MCF 10A (cell line): Measurements from ENCODE around the gene NCBP3. TPM values are rescaled to one million over a fixed set of nuclear protein-coding genes. Genes with fewer than 3 reads are reported as not detected.

Experiments
- BruUV-seq: library from RNA; stranded (reverse); fragments of 400-500 nt; replicated peaks from 2 replicates; lab custom pipeline; 2021; lab: Mats Ljungman, UMichigan
- CTCF ChIA-PET: fragments of 300-600 bp; sonication (Branson Sonifier 250); formaldehyde crosslinking; extraction: SDS; loops from one replicate; lab custom pipeline; 2021; ENCODE audit warnings: antibody characterized with exemption, inconsistent platforms; lab: Yijun Ruan, JAX
- POLR2A ChIA-PET: fragments of 300-600, 350-650 bp; sonication (Branson Sonifier 250); formaldehyde crosslinking; extraction: SDS; loops from one replicate; lab custom pipeline; 2020; ENCODE audit warnings: antibody characterized with exemption, inconsistent platforms; lab: Yijun Ruan, JAX
- DNase-seq: peaks from one replicate; pipeline ENCODE4 v3.0.0-alpha.2; 2018; ENCODE audit not compliant: unreplicated experiment
- H3K27ac Mint-ChIP-seq: one replicate; pipeline ENCODE4 v1.8.0; 2022; ENCODE audit warnings: mild to moderate bottlenecking, low read depth, mixed read lengths; ENCODE audit not compliant: unreplicated experiment
- H3K27me3 Mint-ChIP-seq: one replicate; pipeline ENCODE4 v1.8.0; 2022; ENCODE audit warnings: mixed read lengths; ENCODE audit not compliant: insufficient read depth, unreplicated experiment
- H3K36me3 Mint-ChIP-seq: one replicate; pipeline ENCODE4 v1.8.0; 2022; ENCODE audit warnings: mild to moderate bottlenecking, moderate library complexity, mixed read lengths; ENCODE audit not compliant: insufficient read depth, unreplicated experiment
- H3K4me1 Mint-ChIP-seq: one replicate; pipeline ENCODE4 v1.8.0; 2022; ENCODE audit warnings: mixed read lengths; ENCODE audit not compliant: insufficient read depth, unreplicated experiment
- H3K4me3 Mint-ChIP-seq: one replicate; pipeline ENCODE4 v1.8.0; 2022; ENCODE audit warnings: mild to moderate bottlenecking, moderate library complexity, mixed read lengths; ENCODE audit not compliant: unreplicated experiment
- H3K9me3 Mint-ChIP-seq: one replicate; pipeline ENCODE4 v1.8.0; 2022; ENCODE audit warnings: mixed read lengths; ENCODE audit not compliant: unreplicated experiment
- CTCF ChIP-seq: fragments of 200-600 bp; IDR thresholded peaks from one replicate; pipeline ENCODE4 v1.8.0; 2022; ENCODE audit warnings: antibody characterized with exemption, mild to moderate bottlenecking; ENCODE audit not compliant: unreplicated experiment
- intact Hi-C: fragments of 100-400 bp; cut with micrococcal nuclease; formaldehyde crosslinking; loops from 2 replicates; pipeline ENCODE4 v1.14.1; 2022
- total RNA-seq: library from RNA; stranded (reverse); gene quantifications from 2 replicates; pipeline ENCODE4 v1.2.3, GENCODE V29; 2022

NCBP3 gene
- total RNA-seq, 1 experiment from 2014 or later = 47.1 TPM

- H3K4me1 Mint-ChIP-seq = peaks cover 20% of the 10 kb centered on the region
- no peaks in the 10 kb centered on the region for H3K27me3 Mint-ChIP-seq
- POLR2A ChIA-PET = interaction anchor here (0.9 kb wide), 1 partner anchor 108 kb away, joined by 3 read pairs; no protein-coding TSS in a partner anchor
- no peak for TF ChIP-seq CTCF
- CTCF ChIA-PET = interaction anchor here (2.0 kb wide), 1 partner anchor 21 kb away, joined by 9 read pairs; no protein-coding TSS in a partner anchor
- intact Hi-C loops = no loop called here
- H3K27ac Mint-ChIP-seq = no peak overlapping the region
- H3K36me3 Mint-ChIP-seq = peaks cover 33% of the 10 kb centered on the region
- H3K4me3 Mint-ChIP-seq = no peak overlapping the region
- DNase-seq = no peak
- no TSS peak for BruUV-seq
- H3K9me3 Mint-ChIP-seq = no peaks in the 10 kb centered on the region
Measured at GRCh38 chr17:3885271-3885670, 39.2 kb upstream of the NCBP3 start.

GRCh38 chr17:3884188-3884587 lies 38.1 kb upstream of the NCBP3 start:
- no peak for DNase-seq
- ChIA-PET CTCF (interaction anchor here (0.7 to 2.0 kb wide), 2 partner anchors 20 to 51 kb away, joined by 3 to 9 read pairs; no protein-coding TSS in a partner anchor), POLR2A (interaction anchor here (0.6 kb wide), 1 partner anchor 15 kb away, joined by 3 read pairs; no protein-coding TSS in a partner anchor)
- no peaks in the 10 kb centered on the region for H3K9me3 Mint-ChIP-seq
- peaks cover 38% of the 10 kb centered on the region for H3K36me3 Mint-ChIP-seq
- H3K4me1 Mint-ChIP-seq = peaks cover 17% of the 10 kb centered on the region
- intact Hi-C loops = no loop called here
- no peak for TF ChIP-seq CTCF
- BruUV-seq = no TSS peak
- H3K4me3 Mint-ChIP-seq = no peak overlapping the region
- H3K27ac Mint-ChIP-seq = no peak overlapping the region
- no peaks in the 10 kb centered on the region for H3K27me3 Mint-ChIP-seq

GRCh38 chr17:3882276-3882675 lies 36.2 kb upstream of the NCBP3 start:
- H3K9me3 Mint-ChIP-seq = no peaks in the 10 kb centered on the region
- ChIA-PET POLR2A (no interaction called here), CTCF (interaction anchor here (1.3 to 1.8 kb wide), 2 partner anchors 32 to 56 kb away, joined by 5 to 6 read pairs; no protein-coding TSS in a partner anchor)
- TF ChIP-seq CTCF = no peak
- BruUV-seq = no TSS peak
- H3K4me1 Mint-ChIP-seq = peaks cover 4% of the 10 kb centered on the region
- intact Hi-C loops = no loop called here
- no peak for DNase-seq
- no peak overlapping the region for H3K4me3 Mint-ChIP-seq
- no peak overlapping the region for H3K27ac Mint-ChIP-seq
- H3K27me3 Mint-ChIP-seq = no peaks in the 10 kb centered on the region
- peaks cover 41% of the 10 kb centered on the region for H3K36me3 Mint-ChIP-seq

- no peak overlapping the region for H3K4me3 Mint-ChIP-seq
- no peak for DNase-seq
- no TSS peak for BruUV-seq
- no peak for TF ChIP-seq CTCF
- no peaks in the 10 kb centered on the region for H3K9me3 Mint-ChIP-seq
- H3K27me3 Mint-ChIP-seq = no peaks in the 10 kb centered on the region
- no peaks in the 10 kb centered on the region for H3K4me1 Mint-ChIP-seq
- ChIA-PET POLR2A (interaction anchor here (0.7 kb wide), 1 partner anchor 292 kb away, joined by 3 read pairs; no protein-coding TSS in a partner anchor), CTCF (interaction anchor here (0.5 kb wide), 2 partner anchors 118 to 1926 kb away, joined by 4 to 7 read pairs; no protein-coding TSS in a partner anchor)
- peak overlapping the region; percentile 36 for H3K27ac Mint-ChIP-seq
- intact Hi-C loops = no loop called here
- H3K36me3 Mint-ChIP-seq = peaks cover 40% of the 10 kb centered on the region
Measured at GRCh38 chr17:3880983-3881382, 34.9 kb upstream of the NCBP3 start.
